K562 (cell line): ENCODE data around the gene SLC6A9.
A peak's percentile ranks its signal among the peaks of the same experiment; 100 is the strongest.

Experiments
- HDAC6 ChIP-seq: IDR thresholded peaks from 2 replicates; pipeline ENCODE4 v1.6.1; 2012; ENCODE audit warnings: low read depth, mild to moderate bottlenecking, control low read depth, inconsistent platforms, low read length, moderate library complexity
- KAT7 ChIP-seq: sonication (generic); formaldehyde crosslinking; IDR thresholded peaks from 2 replicates; pipeline ENCODE4 v1.8.0; 2022; ENCODE audit warnings: missing genetic modification reagents, mild to moderate bottlenecking, borderline replicate concordance
- THRAP3 ChIP-seq: fragments of 450-650 bp; IDR thresholded peaks from 2 replicates; pipeline ENCODE4 v1.6.1; 2016; ENCODE audit warnings: mild to moderate bottlenecking, inconsistent platforms, borderline replicate concordance
- TF ChIP-seq, protein P1 (sequence below): fragments of 450-650 bp; IDR thresholded peaks from 2 replicates; pipeline ENCODE4 v1.6.1; 2016; ENCODE audit warnings: mild to moderate bottlenecking, moderate library complexity

DNA sequence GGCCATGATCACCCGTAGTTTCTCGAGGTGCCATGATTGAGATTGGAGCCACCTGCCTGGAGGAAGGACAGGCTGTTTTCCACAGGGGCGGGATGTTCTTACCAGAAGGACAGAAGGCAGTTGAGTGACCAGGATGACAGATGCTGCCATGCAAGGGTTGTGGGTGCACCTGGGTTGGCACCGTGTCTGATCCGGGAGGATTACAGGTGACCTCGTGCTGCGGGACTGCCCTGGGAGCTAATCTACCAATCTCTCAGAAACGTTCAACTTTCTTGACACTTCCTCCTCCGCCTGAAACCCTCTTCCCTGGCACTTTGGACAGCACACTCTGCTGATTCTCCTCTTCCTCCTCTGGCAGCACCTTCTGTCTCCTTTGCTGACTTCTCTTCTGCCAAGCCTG lies 13.8 kb upstream of the SLC6A9 start:
- TF ChIP-seq HDAC6 (no peak), KAT7 (no peak), THRAP3 (no peak)
- TF ChIP-seq, protein P1, sequence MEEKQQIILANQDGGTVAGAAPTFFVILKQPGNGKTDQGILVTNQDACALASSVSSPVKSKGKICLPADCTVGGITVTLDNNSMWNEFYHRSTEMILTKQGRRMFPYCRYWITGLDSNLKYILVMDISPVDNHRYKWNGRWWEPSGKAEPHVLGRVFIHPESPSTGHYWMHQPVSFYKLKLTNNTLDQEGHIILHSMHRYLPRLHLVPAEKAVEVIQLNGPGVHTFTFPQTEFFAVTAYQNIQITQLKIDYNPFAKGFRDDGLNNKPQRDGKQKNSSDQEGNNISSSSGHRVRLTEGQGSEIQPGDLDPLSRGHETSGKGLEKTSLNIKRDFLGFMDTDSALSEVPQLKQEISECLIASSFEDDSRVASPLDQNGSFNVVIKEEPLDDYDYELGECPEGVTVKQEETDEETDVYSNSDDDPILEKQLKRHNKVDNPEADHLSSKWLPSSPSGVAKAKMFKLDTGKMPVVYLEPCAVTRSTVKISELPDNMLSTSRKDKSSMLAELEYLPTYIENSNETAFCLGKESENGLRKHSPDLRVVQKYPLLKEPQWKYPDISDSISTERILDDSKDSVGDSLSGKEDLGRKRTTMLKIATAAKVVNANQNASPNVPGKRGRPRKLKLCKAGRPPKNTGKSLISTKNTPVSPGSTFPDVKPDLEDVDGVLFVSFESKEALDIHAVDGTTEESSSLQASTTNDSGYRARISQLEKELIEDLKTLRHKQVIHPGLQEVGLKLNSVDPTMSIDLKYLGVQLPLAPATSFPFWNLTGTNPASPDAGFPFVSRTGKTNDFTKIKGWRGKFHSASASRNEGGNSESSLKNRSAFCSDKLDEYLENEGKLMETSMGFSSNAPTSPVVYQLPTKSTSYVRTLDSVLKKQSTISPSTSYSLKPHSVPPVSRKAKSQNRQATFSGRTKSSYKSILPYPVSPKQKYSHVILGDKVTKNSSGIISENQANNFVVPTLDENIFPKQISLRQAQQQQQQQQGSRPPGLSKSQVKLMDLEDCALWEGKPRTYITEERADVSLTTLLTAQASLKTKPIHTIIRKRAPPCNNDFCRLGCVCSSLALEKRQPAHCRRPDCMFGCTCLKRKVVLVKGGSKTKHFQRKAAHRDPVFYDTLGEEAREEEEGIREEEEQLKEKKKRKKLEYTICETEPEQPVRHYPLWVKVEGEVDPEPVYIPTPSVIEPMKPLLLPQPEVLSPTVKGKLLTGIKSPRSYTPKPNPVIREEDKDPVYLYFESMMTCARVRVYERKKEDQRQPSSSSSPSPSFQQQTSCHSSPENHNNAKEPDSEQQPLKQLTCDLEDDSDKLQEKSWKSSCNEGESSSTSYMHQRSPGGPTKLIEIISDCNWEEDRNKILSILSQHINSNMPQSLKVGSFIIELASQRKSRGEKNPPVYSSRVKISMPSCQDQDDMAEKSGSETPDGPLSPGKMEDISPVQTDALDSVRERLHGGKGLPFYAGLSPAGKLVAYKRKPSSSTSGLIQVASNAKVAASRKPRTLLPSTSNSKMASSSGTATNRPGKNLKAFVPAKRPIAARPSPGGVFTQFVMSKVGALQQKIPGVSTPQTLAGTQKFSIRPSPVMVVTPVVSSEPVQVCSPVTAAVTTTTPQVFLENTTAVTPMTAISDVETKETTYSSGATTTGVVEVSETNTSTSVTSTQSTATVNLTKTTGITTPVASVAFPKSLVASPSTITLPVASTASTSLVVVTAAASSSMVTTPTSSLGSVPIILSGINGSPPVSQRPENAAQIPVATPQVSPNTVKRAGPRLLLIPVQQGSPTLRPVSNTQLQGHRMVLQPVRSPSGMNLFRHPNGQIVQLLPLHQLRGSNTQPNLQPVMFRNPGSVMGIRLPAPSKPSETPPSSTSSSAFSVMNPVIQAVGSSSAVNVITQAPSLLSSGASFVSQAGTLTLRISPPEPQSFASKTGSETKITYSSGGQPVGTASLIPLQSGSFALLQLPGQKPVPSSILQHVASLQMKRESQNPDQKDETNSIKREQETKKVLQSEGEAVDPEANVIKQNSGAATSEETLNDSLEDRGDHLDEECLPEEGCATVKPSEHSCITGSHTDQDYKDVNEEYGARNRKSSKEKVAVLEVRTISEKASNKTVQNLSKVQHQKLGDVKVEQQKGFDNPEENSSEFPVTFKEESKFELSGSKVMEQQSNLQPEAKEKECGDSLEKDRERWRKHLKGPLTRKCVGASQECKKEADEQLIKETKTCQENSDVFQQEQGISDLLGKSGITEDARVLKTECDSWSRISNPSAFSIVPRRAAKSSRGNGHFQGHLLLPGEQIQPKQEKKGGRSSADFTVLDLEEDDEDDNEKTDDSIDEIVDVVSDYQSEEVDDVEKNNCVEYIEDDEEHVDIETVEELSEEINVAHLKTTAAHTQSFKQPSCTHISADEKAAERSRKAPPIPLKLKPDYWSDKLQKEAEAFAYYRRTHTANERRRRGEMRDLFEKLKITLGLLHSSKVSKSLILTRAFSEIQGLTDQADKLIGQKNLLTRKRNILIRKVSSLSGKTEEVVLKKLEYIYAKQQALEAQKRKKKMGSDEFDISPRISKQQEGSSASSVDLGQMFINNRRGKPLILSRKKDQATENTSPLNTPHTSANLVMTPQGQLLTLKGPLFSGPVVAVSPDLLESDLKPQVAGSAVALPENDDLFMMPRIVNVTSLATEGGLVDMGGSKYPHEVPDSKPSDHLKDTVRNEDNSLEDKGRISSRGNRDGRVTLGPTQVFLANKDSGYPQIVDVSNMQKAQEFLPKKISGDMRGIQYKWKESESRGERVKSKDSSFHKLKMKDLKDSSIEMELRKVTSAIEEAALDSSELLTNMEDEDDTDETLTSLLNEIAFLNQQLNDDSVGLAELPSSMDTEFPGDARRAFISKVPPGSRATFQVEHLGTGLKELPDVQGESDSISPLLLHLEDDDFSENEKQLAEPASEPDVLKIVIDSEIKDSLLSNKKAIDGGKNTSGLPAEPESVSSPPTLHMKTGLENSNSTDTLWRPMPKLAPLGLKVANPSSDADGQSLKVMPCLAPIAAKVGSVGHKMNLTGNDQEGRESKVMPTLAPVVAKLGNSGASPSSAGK: 0 out of 2 replicates have a peak, but pooled peaks have one; percentile 8
